Esophagus muscularis mucosa (tissue), 4 donors: ENCODE results near the gene UBXN7. TPM values are rescaled to one million over a fixed set of nuclear protein-coding genes. Genes with fewer than 3 reads are reported as not detected.

ENCODE experiments used
- DNase-seq: peaks from one replicate; pipeline ENCODE4 v3.0.0-alpha.2; 2017; ENCODE audit errors: extremely low spot score
- H3K27ac ChIP-seq, 4 donors: fragments of 200-600 bp; sonication (generic); replicated peaks in 1 of 4; 1 replicate in 3 of 4; 2 replicates in 1 of 4; pipeline ENCODE4 v1.5.1; 2016 to 2019; ENCODE audit warnings: mild to moderate bottlenecking in 1 of 4
- H3K27me3 ChIP-seq, 4 donors: fragments of 200-600 bp; sonication (generic); one replicate each; pipeline versions ENCODE4 v1.5.1 to v1.6.0; 2016 to 2019
- H3K36me3 ChIP-seq, 4 donors: fragments of 200-600 bp; sonication (generic); one replicate each; pipeline ENCODE4 v1.5.1; 2016 to 2019
- H3K4me1 ChIP-seq, 4 donors: fragments of 200-600 bp; sonication (generic); one replicate each; pipeline ENCODE4 v1.5.1; 2016 to 2019
- H3K4me3 ChIP-seq, 4 donors: fragments of 200-600 bp; sonication (generic); 1 replicate in 2 of 4; 2 replicates in 2 of 4; pipeline ENCODE4 v1.5.1; 2016 to 2019; ENCODE audit warnings: mild to moderate bottlenecking in 4 of 4, moderate library complexity in 1 of 4
- H3K9me3 ChIP-seq, 4 donors: fragments of 200-600 bp; sonication (generic); 1 replicate in 3 of 4; 2 replicates in 1 of 4; pipeline ENCODE4 v1.5.1; 2016 to 2019
- CTCF ChIP-seq, 3 experiments: fragments of 200-600 bp in 2 of 3; fragments of 450-650 bp in 1 of 3; sonication (generic) in 2 of 3; IDR thresholded peaks; one replicate each; pipeline ENCODE4 v1.5.1; 2017 to 2019; ENCODE audit warnings: antibody characterized with exemption in 3 of 3, mild to moderate bottlenecking in 2 of 3, moderate library complexity in 1 of 3
- EP300 ChIP-seq: sonication (generic); formaldehyde crosslinking; IDR thresholded peaks from one replicate; pipeline ENCODE4 v1.6.1; 2017; ENCODE audit warnings: antibody characterized with exemption
- POLR2A ChIP-seq: fragments of 450-650 bp; IDR thresholded peaks from one replicate; pipeline ENCODE4 v1.6.1; 2017; ENCODE audit warnings: antibody characterized with exemption, moderate library complexity, mild to moderate bottlenecking, low read depth
- POLR2AphosphoS5 ChIP-seq, 2 donors: sonication (generic); formaldehyde crosslinking; IDR thresholded peaks; one replicate each; pipeline ENCODE4 v1.6.1; 2017; ENCODE audit warnings: antibody characterized with exemption in 2 of 2
- WGBS: methylation state at CpG from one replicate; pipeline ENCODE4 v1.1.5; 2018; 5-methylcytosine and 5-hydroxymethylcytosine counted together
- intact Hi-C: fragments of 100-400 bp; cut with DNase I; formaldehyde crosslinking; loops from one replicate; pipeline ENCODE4 v1.15.1; 2023
- total RNA-seq, 4 donors: library from RNA; depleted of rRNA; stranded (reverse); fragments of >200 nt; gene quantifications; one replicate each; pipeline versions ENCODE4 v1.1.0 to v1.2.1, GENCODE V29; 2016

The UBXN7 gene
- total RNA-seq, 4 donors from 2014 or later = 15.6 to 23.7 (median 17.2) TPM

GRCh38 chr3:196340466-196340865 lies 91.8 kb downstream of the UBXN7 start:
- Histone ChIP-seq H3K9me3 (no peaks in the 10 kb centered on the region), H3K4me3 (no peak overlapping the region), H3K27ac (no peak overlapping the region), H3K4me1 (no peaks in the 10 kb centered on the region), H3K36me3 (no peaks in the 10 kb centered on the region), H3K27me3 (peaks cover 0 to 25% (median 0%) of the 10 kb centered on the region in 4 donors)
- DNase-seq = no peak
- TF ChIP-seq POLR2A (no peak), EP300 (no peak), POLR2AphosphoS5 (IDR thresholded peaks at IDR 0.05) (no peak), CTCF (IDR thresholded peaks at IDR 0.05) (no peak)
- intact Hi-C loops = no loop called here
- 57% methylated on average over 2 of the region's 2 CpGs for WGBS

- no peaks in the 10 kb centered on the region for H3K36me3 ChIP-seq
- no peak overlapping the region for H3K27ac ChIP-seq
- intact Hi-C loops = no loop called here
- 90% methylated on average over 21 of the region's 21 CpGs for WGBS
- no peak for DNase-seq
- peaks cover 0 to 33% (median 0%) of the 10 kb centered on the region in 4 donors for H3K27me3 ChIP-seq
- no peaks in the 10 kb centered on the region for H3K4me1 ChIP-seq
- no peak overlapping the region for H3K4me3 ChIP-seq
- no peak for TF ChIP-seq POLR2AphosphoS5 (IDR thresholded peaks at IDR 0.05)
- H3K9me3 ChIP-seq = no peaks in the 10 kb centered on the region
Observed at GRCh38 chr3:196339493-196340254, 92.6 kb downstream of the UBXN7 start.

GRCh38 chr3:196339044-196339443 lies 93.2 kb downstream of the UBXN7 start:
- no peak for DNase-seq
- H3K4me3 ChIP-seq = no peak overlapping the region
- H3K27ac ChIP-seq = no peak overlapping the region
- no peaks in the 10 kb centered on the region for H3K4me1 ChIP-seq
- H3K9me3 ChIP-seq = no peaks in the 10 kb centered on the region
- H3K27me3 ChIP-seq = peaks cover 0 to 38% (median 0%) of the 10 kb centered on the region in 4 donors
- no peaks in the 10 kb centered on the region for H3K36me3 ChIP-seq
- intact Hi-C loops = no loop called here
- 93% methylated on average over 5 of the region's 6 CpGs for WGBS
- TF ChIP-seq CTCF (IDR thresholded peaks at IDR 0.05) (no peak), EP300 (no peak), POLR2AphosphoS5 (IDR thresholded peaks at IDR 0.05) (no peak), POLR2A (no peak)

- intact Hi-C loops = no loop called here
- H3K36me3 ChIP-seq = no peaks in the 10 kb centered on the region
Observed at GRCh38 chr3:196336319-196337145, 95.7 kb downstream of the UBXN7 start.

More at GRCh38 chr3:196336319-196337145, 95.7 kb downstream of the UBXN7 start:
- Histone ChIP-seq H3K27ac (no peak overlapping the region), H3K27me3 (peaks cover 0 to 48% (median 0%) of the 10 kb centered on the region in 4 donors), H3K4me3 (no peak overlapping the region), H3K9me3 (no peaks in the 10 kb centered on the region), H3K4me1 (no peaks in the 10 kb centered on the region)
- 88% methylated on average over 17 of the region's 17 CpGs for WGBS
- no peak for TF ChIP-seq EP300
- no peak for TF ChIP-seq POLR2A
- TF ChIP-seq POLR2AphosphoS5 (IDR thresholded peaks at IDR 0.05) = no peak
- TF ChIP-seq CTCF (IDR thresholded peaks at IDR 0.05) = no peak
- DNase-seq = no peak
